Spleen (tissue), 11 donors: ENCODE results near the gene S100A5. TPM values are rescaled to one million over a fixed set of nuclear protein-coding genes. Genes with fewer than 3 reads are reported as not detected.
"Not testable (repeated sequence)": the region's sequence is repeated elsewhere in the genome, so short reads cannot be mapped to it uniquely, and the experiment has no call there.

Source experiments
- DNase-seq: peaks from one replicate; pipeline ENCODE4 v3.0.0-alpha.2; 2020
- H3K27ac ChIP-seq, 8 donors: fragments of 200-600 bp; sonication (generic) in 7 of 8; 1 replicate in 4 of 8; 2 replicates in 4 of 8; pipeline versions ENCODE4 v1.5.0 to v1.8.0; 2016 to 2021; ENCODE audit warnings: inconsistent platforms in 4 of 8, mild to moderate bottlenecking in 4 of 8, moderate library complexity in 1 of 8
- H3K27me3 ChIP-seq, 7 donors: fragments of 200-600 bp; sonication (generic) in 6 of 7; replicated peaks in 1 of 7; 1 replicate in 4 of 7; 2 replicates in 3 of 7; pipeline versions ENCODE4 v1.5.0 to v1.8.0; 2016 to 2021; ENCODE audit warnings: inconsistent platforms in 3 of 7, mild to moderate bottlenecking in 1 of 7
- H3K36me3 ChIP-seq, 6 donors: fragments of 200-600 bp; sonication (generic) in 5 of 6; 1 replicate in 4 of 6; 2 replicates in 2 of 6; pipeline versions ENCODE4 v1.5.0 to v1.8.0; 2016 to 2021; ENCODE audit warnings: inconsistent platforms in 2 of 6
- H3K4me1 ChIP-seq, 6 donors: fragments of 200-600 bp; sonication (generic) in 5 of 6; 1 replicate in 3 of 6; 2 replicates in 3 of 6; pipeline versions ENCODE4 v1.5.0 to v1.8.0; 2016 to 2021; ENCODE audit warnings: inconsistent platforms in 3 of 6
- H3K4me3 ChIP-seq, 8 donors: fragments of 200-600 bp; sonication (generic) in 7 of 8; 1 replicate in 4 of 8; 2 replicates in 4 of 8; pipeline versions ENCODE4 v1.5.0 to v1.8.0; 2016 to 2021; ENCODE audit warnings: inconsistent platforms in 4 of 8, mild to moderate bottlenecking in 4 of 8, moderate library complexity in 2 of 8
- H3K9me3 ChIP-seq, 8 donors: fragments of 200-600 bp; sonication (generic) in 7 of 8; 1 replicate in 4 of 8; 2 replicates in 4 of 8; pipeline versions ENCODE4 v1.5.0 to v1.8.0; 2016 to 2021; ENCODE audit warnings: inconsistent platforms in 4 of 8
- POLR2A ChIP-seq, 3 donors: fragments of 450-650 bp; IDR thresholded peaks; one replicate each; pipeline ENCODE4 v1.5.1; 2017; ENCODE audit warnings: antibody characterized with exemption in 3 of 3, mild to moderate bottlenecking in 1 of 3
- POLR2AphosphoS5 ChIP-seq, 3 donors: sonication (generic); formaldehyde crosslinking; IDR thresholded peaks; one replicate each; pipeline ENCODE4 v1.5.1; 2017; ENCODE audit warnings: antibody characterized with exemption in 3 of 3
- WGBS, 5 donors: extraction: QIAGEN DNeasy Blood & Tissue Kit in 3 of 5; methylation state at CpG; one replicate each; pipeline versions ENCODE4 v1.1.5 to v1.1.7; 2013 to 2018; 5-methylcytosine and 5-hydroxymethylcytosine counted together
- intact Hi-C: fragments of 100-400 bp; cut with DNase I; formaldehyde crosslinking; loops from one replicate; pipeline ENCODE4 v1.15.0; 2023; ENCODE audit warnings: low total_unique reads
- polyA plus RNA-seq, 3 donors: library from polyadenylated mRNA; stranded (reverse); fragments of 200-250 nt; gene quantifications; one replicate each; pipeline ENCODE4 v1.2.1, GENCODE V29; 2013
- total RNA-seq, 7 donors: library from RNA; depleted of rRNA in 3 of 7; stranded (reverse); fragments of >200 nt in 3 of 7; fragmentation: NEBNext Ultra II Directional in 4 of 7; extraction: Animal tissue kit (Norgen Biotek cat#: 25700) in 4 of 7; gene quantifications; one replicate each; pipeline versions ENCODE4 v1.1.0 to v1.2.1, GENCODE V29; 2016 to 2021
- TF ChIP-seq, protein P1 (sequence below), 11 experiments: fragments of 200-600 bp in 7 of 11; fragments of 450-650 bp in 4 of 11; sonication (generic) in 4 of 11; IDR thresholded peaks in 8 of 11; conservative IDR thresholded peaks in 3 of 11; 1 replicate in 7 of 11; 2 replicates in 4 of 11; pipeline versions ENCODE4 v1.4.0 to v1.8.0; 2016 to 2021; ENCODE audit warnings: antibody characterized with exemption in 11 of 11, inconsistent platforms in 4 of 11, mild to moderate bottlenecking in 1 of 11
- donor health status: healthy with polysubstance abuse.
- donor health status: DM: no; HTN: no; CAD: no; lungs with moderate emphysema.
- donor health status: DM: no; HTN: no; CAD: no.
- donor health status: Bipolar disorder and iron deficiency.
- donor health status: healthy.
- donor health status: DM: no; HTN: no; CAD: no.
- donor health status: DM: yes; HTN: yes; CAD: no.

The S100A5 gene
- total and polyA plus RNA-seq, 10 donors = 0.32 to 2.8 (median 0.46) TPM; not detected in 7

GRCh38 chr1:153578490-153578889, 37.8 kb upstream of the S100A5 start:
- peak; percentile 18 for DNase-seq
- H3K4me3 ChIP-seq = no peak overlapping the region
- H3K27ac ChIP-seq = peak overlapping the region in 3 of 8 donors; percentile 14 to 44 (median 32)
- peaks cover 0 to 16% (median 5%) of the 10 kb centered on the region in 6 donors for H3K4me1 ChIP-seq
- no peaks in the 10 kb centered on the region for H3K36me3 ChIP-seq
- intact Hi-C loops = no loop called here
- peaks cover 0 to 18% (median 0%) of the 10 kb centered on the region in 7 donors for H3K27me3 ChIP-seq
- TF ChIP-seq POLR2A (IDR thresholded peaks at IDR 0.05) = no peak
- TF ChIP-seq, protein P1, sequence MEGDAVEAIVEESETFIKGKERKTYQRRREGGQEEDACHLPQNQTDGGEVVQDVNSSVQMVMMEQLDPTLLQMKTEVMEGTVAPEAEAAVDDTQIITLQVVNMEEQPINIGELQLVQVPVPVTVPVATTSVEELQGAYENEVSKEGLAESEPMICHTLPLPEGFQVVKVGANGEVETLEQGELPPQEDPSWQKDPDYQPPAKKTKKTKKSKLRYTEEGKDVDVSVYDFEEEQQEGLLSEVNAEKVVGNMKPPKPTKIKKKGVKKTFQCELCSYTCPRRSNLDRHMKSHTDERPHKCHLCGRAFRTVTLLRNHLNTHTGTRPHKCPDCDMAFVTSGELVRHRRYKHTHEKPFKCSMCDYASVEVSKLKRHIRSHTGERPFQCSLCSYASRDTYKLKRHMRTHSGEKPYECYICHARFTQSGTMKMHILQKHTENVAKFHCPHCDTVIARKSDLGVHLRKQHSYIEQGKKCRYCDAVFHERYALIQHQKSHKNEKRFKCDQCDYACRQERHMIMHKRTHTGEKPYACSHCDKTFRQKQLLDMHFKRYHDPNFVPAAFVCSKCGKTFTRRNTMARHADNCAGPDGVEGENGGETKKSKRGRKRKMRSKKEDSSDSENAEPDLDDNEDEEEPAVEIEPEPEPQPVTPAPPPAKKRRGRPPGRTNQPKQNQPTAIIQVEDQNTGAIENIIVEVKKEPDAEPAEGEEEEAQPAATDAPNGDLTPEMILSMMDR (IDR thresholded peaks at IDR 0.05 in 8 of 11, conservative IDR thresholded peaks at IDR 0.05 in 3 of 11) = no peak
- TF ChIP-seq POLR2AphosphoS5 (IDR thresholded peaks at IDR 0.05) = no peak
- no peaks in the 10 kb centered on the region for H3K9me3 ChIP-seq

GRCh38 chr1:153577624-153578051, 36.9 kb upstream of the S100A5 start:
- H3K36me3 ChIP-seq = no peaks in the 10 kb centered on the region
- peak overlapping the region in 2 of 8 donors; percentile 14 to 32 for H3K27ac ChIP-seq
- peaks cover 0 to 18% (median 0%) of the 10 kb centered on the region in 7 donors for H3K27me3 ChIP-seq
- no peak for TF ChIP-seq POLR2A (IDR thresholded peaks at IDR 0.05)
- TF ChIP-seq, protein P1 (IDR thresholded peaks at IDR 0.05 in 8 of 11, conservative IDR thresholded peaks at IDR 0.05 in 3 of 11) = no peak
- no peak for TF ChIP-seq POLR2AphosphoS5 (IDR thresholded peaks at IDR 0.05)
- no peaks in the 10 kb centered on the region for H3K9me3 ChIP-seq
- H3K4me3 ChIP-seq = no peak overlapping the region
- DNase-seq = peak; percentile 70
- WGBS, 5 donors = 75 to 83% (median 76%) methylated on average over 9 of the region's 9 CpGs
- intact Hi-C loops = no loop called here
- peaks cover 2 to 25% (median 13%) of the 10 kb centered on the region in 6 donors for H3K4me1 ChIP-seq

GRCh38 chr1:153577138-153577537, 36.4 kb upstream of the S100A5 start:
- 38 to 62% (median 43%) methylated on average over 4 of the region's 4 CpGs for WGBS, 5 donors
- no peak for TF ChIP-seq POLR2A (IDR thresholded peaks at IDR 0.05)
- TF ChIP-seq, protein P1 (IDR thresholded peaks at IDR 0.05 in 8 of 11, conservative IDR thresholded peaks at IDR 0.05 in 3 of 11) = no peak
- TF ChIP-seq POLR2AphosphoS5 (IDR thresholded peaks at IDR 0.05) = no peak
- DNase-seq = no peak
- intact Hi-C loops = no loop called here
- Histone ChIP-seq H3K9me3 (no peaks in the 10 kb centered on the region), H3K27me3 (peaks cover 0 to 18% (median 0%) of the 10 kb centered on the region in 7 donors), H3K4me1 (peaks cover 7 to 30% (median 17%) of the 10 kb centered on the region in 6 donors), H3K27ac (no peak overlapping the region), H3K36me3 (no peaks in the 10 kb centered on the region), H3K4me3 (no peak overlapping the region)

DNA sequence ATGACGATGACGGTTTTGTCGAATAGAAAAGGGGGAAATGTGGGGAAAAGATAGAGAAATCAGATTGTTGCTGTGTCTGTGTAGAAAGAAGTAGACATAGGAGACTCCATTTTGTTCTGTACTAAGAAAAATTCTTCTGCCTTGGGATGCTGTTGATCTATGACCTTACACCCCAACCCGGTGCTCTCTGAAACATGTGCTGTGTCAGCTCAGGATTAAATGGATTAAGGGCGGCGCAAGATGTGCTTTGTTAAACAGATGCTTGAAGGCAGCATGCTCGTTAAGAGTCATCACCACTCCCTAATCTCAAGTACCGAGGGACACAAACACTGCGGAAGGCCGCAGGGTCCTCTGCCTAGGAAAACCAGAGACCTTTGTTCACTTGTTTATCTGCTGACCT, 34.8 kb upstream of the S100A5 start:
- H3K4me1 ChIP-seq = peaks cover 8 to 37% (median 19%) of the 10 kb centered on the region in 6 donors
- DNase-seq, H3K4me3 ChIP-seq, H3K27ac ChIP-seq, intact Hi-C loops, H3K36me3 ChIP-seq, H3K9me3 ChIP-seq: not testable (repeated sequence)
- H3K27me3 ChIP-seq = peaks cover 0 to 18% (median 0%) of the 10 kb centered on the region in 7 donors
- 79 to 84% (median 80%) methylated on average over 9 to 10 of the region's 10 CpGs for WGBS, 5 donors

DNA sequence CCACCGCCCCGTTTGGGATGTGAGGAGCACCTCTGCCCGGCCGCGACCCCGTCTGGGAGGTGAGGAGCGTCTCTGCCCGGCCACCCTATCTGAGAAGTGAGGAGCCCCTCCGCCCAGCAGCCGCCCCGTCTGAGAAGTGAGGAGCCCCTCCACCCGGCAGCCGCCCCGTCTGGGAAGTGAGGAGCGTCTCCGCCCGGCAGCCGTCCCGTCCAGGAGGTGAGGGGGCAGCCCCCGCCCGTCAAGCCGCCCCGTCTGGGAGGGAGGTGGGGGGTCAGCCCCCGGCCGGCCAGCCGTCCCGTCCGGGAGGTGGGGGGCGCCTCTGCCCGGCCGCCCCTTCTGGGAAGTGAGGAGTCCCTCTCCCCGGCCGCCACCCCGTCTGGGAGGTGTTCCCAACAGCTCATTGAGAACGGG, 34.4 kb upstream of the S100A5 start:
- Histone ChIP-seq H3K4me1 (peaks cover 8 to 37% (median 19%) of the 10 kb centered on the region in 6 donors), H3K27me3 (peaks cover 0 to 18% (median 0%) of the 10 kb centered on the region in 7 donors)
- H3K4me3 ChIP-seq, H3K36me3 ChIP-seq, H3K27ac ChIP-seq, intact Hi-C loops, H3K9me3 ChIP-seq: not testable (repeated sequence)
- DNase-seq = peak; percentile 62
- 88 to 95% (median 93%) methylated on average over 16 to 35 of the region's 35 CpGs for WGBS, 5 donors
